Measurements from ENCODE around the gene DEF6. TPM values are rescaled to one million over a fixed set of nuclear protein-coding genes. Genes with fewer than 3 reads are reported as not detected.

Gene DEF6
- total and polyA plus RNA-seq, 4 donors: 1.0 to 6.3 (median 2.5) TPM

- H3K27me3 ChIP-seq (ENCODE audit: control insufficient read depth in 4 of 4, insufficient read depth in 4 of 4, low read length in 3 of 4): no peaks in the 10 kb centered on the region
- no peak for DNase-seq (ENCODE audit: low spot score)
- H3K36me3 ChIP-seq (ENCODE audit: control insufficient read depth in 4 of 4, insufficient read depth in 3 of 4, low read depth in 1 of 4, low read length in 3 of 4): no peaks in the 10 kb centered on the region
- H3K9me3 ChIP-seq (ENCODE audit: control insufficient read depth in 4 of 4, low read length in 3 of 4): no peaks in the 10 kb centered on the region
- H3K9ac ChIP-seq (ENCODE audit: low read depth in 1 of 2, low read length in 2 of 2): no peak overlapping the region
- peak overlapping the region; percentile 18 to 26 for H3K27ac ChIP-seq (ENCODE audit: low read depth in 1 of 2, low read length in 2 of 2)
- TF ChIP-seq EGR1 (IDR thresholded peaks at IDR 0.05; ENCODE audit: low read depth in 2 of 2) (no peak), FOXA1 (IDR thresholded peaks at IDR 0.05) (no peak), SP1 (IDR thresholded peaks at IDR 0.05) (no peak), ZBTB33 (IDR thresholded peaks at IDR 0.05) (no peak), RXRA (IDR thresholded peaks at IDR 0.05) (no peak), HNF4A (conservative IDR thresholded peaks at IDR 0.05) (no peak), NR2F2 (IDR thresholded peaks at IDR 0.05) (no peak), TAF1 (conservative IDR thresholded peaks at IDR 0.05) (no peak), GABPA (IDR thresholded peaks at IDR 0.05 in 1 of 2, conservative IDR thresholded peaks at IDR 0.05 in 1 of 2) (no peak), YY1 (IDR thresholded peaks at IDR 0.05) (no peak), FOXA2 (IDR thresholded peaks at IDR 0.05) (no peak), RAD21 (IDR thresholded peaks at IDR 0.05) (no peak)
- TF ChIP-seq, protein P1, sequence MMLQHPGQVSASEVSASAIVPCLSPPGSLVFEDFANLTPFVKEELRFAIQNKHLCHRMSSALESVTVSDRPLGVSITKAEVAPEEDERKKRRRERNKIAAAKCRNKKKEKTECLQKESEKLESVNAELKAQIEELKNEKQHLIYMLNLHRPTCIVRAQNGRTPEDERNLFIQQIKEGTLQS (IDR thresholded peaks at IDR 0.05): no peak
- TF ChIP-seq, protein P2, sequence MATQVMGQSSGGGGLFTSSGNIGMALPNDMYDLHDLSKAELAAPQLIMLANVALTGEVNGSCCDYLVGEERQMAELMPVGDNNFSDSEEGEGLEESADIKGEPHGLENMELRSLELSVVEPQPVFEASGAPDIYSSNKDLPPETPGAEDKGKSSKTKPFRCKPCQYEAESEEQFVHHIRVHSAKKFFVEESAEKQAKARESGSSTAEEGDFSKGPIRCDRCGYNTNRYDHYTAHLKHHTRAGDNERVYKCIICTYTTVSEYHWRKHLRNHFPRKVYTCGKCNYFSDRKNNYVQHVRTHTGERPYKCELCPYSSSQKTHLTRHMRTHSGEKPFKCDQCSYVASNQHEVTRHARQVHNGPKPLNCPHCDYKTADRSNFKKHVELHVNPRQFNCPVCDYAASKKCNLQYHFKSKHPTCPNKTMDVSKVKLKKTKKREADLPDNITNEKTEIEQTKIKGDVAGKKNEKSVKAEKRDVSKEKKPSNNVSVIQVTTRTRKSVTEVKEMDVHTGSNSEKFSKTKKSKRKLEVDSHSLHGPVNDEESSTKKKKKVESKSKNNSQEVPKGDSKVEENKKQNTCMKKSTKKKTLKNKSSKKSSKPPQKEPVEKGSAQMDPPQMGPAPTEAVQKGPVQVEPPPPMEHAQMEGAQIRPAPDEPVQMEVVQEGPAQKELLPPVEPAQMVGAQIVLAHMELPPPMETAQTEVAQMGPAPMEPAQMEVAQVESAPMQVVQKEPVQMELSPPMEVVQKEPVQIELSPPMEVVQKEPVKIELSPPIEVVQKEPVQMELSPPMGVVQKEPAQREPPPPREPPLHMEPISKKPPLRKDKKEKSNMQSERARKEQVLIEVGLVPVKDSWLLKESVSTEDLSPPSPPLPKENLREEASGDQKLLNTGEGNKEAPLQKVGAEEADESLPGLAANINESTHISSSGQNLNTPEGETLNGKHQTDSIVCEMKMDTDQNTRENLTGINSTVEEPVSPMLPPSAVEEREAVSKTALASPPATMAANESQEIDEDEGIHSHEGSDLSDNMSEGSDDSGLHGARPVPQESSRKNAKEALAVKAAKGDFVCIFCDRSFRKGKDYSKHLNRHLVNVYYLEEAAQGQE (IDR thresholded peaks at IDR 0.05): no peak
- TF ChIP-seq, protein P3, sequence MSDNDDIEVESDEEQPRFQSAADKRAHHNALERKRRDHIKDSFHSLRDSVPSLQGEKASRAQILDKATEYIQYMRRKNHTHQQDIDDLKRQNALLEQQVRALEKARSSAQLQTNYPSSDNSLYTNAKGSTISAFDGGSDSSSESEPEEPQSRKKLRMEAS (IDR thresholded peaks at IDR 0.05): no peak
- H3K4me1 ChIP-seq (ENCODE audit: control insufficient read depth in 4 of 4, insufficient read depth in 4 of 4, low read length in 3 of 4): peaks cover 0 to 5% (median 4%) of the 10 kb centered on the region in 4 donors
- no peak overlapping the region for H3K4me3 ChIP-seq (ENCODE audit: low read depth in 1 of 3, low read length in 3 of 3)
- WGBS: 94% methylated on average over 19 of the region's 19 CpGs
Observed at GRCh38 chr6:35312076-35312800, 14.6 kb downstream of the DEF6 start.

DNA sequence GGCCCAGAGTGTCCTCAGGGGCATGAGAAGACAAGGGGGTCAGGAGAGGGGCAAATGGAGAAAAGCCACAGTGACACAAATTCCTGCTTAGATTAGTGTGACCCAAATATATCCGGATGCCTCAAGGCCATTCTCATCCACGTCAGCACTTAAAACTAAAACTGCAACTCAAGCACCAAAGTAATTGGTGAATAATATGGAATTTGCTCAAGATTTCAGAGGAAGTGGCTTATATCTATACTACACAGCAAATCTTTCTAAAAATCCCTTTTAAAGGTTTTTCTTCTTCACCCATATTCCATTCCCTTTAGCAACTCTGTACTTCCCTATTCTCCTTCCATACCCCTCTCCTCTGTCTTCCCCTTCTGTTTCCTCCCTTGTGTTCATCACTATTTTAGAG is 15.2 kb downstream of the DEF6 start:
- 38% methylated on average over 2 of the region's 2 CpGs for WGBS
- no peak for DNase-seq (ENCODE audit: low spot score)
- Histone ChIP-seq H3K27me3 (ENCODE audit: control insufficient read depth in 4 of 4, insufficient read depth in 4 of 4, low read length in 3 of 4) (no peaks in the 10 kb centered on the region), H3K4me3 (ENCODE audit: low read depth in 1 of 3, low read length in 3 of 3) (no peak overlapping the region), H3K9ac (ENCODE audit: low read depth in 1 of 2, low read length in 2 of 2) (no peak overlapping the region), H3K27ac (ENCODE audit: low read depth in 1 of 2, low read length in 2 of 2) (no peak overlapping the region), H3K36me3 (ENCODE audit: control insufficient read depth in 4 of 4, insufficient read depth in 3 of 4, low read depth in 1 of 4, low read length in 3 of 4) (no peaks in the 10 kb centered on the region), H3K9me3 (ENCODE audit: control insufficient read depth in 4 of 4, low read length in 3 of 4) (no peaks in the 10 kb centered on the region), H3K4me1 (ENCODE audit: control insufficient read depth in 4 of 4, insufficient read depth in 4 of 4, low read length in 3 of 4) (peaks cover 3 to 8% (median 6%) of the 10 kb centered on the region in 4 donors)
- no peak for TF ChIP-seq TAF1 (conservative IDR thresholded peaks at IDR 0.05)
- TF ChIP-seq SP1 (IDR thresholded peaks at IDR 0.05): no peak
- no peak for TF ChIP-seq GABPA (IDR thresholded peaks at IDR 0.05 in 1 of 2, conservative IDR thresholded peaks at IDR 0.05 in 1 of 2)
- TF ChIP-seq CTCF (IDR thresholded peaks at IDR 0.05; ENCODE audit: low read depth, low read length, missing input control): no peak
- no peak for TF ChIP-seq FOXA1 (IDR thresholded peaks at IDR 0.05)
- TF ChIP-seq, protein P3 (IDR thresholded peaks at IDR 0.05): no peak
- no peak for TF ChIP-seq JUND (IDR thresholded peaks at IDR 0.05)
- TF ChIP-seq NR2F2 (IDR thresholded peaks at IDR 0.05): no peak
- TF ChIP-seq YY1 (IDR thresholded peaks at IDR 0.05): no peak
- no peak for TF ChIP-seq FOXA2 (IDR thresholded peaks at IDR 0.05)
- no peak for TF ChIP-seq HNF4A (conservative IDR thresholded peaks at IDR 0.05)
- no peak for TF ChIP-seq ZBTB33 (IDR thresholded peaks at IDR 0.05)
- no peak for TF ChIP-seq RAD21 (IDR thresholded peaks at IDR 0.05)

All from liver (tissue), 9 donors.